Stimulated activated CD4-positive, alpha-beta T cell treated with anti-CD3 and anti-CD28 coated beads, Interleukin-1b, Interleukin-23, amount 100 ng/mL, for 48 hours (primary cell): ENCODE data around the gene CDH18.

Experiments
- DNase-seq: peaks from one replicate; pipeline ENCODE4 v3.0.0-alpha.2; 2020

Gene CDH18

GRCh38 chr5:19987612-19988361, at the start of gene CDH18:
Gene CDH18 (minus strand): TSS chr5:19988200. CDS start chr5:19838986, 149,214 bp downstream.
- DNase-seq: no peak

GRCh38 chr5:20034717-20035116, 46.7 kb upstream of the CDH18 start:
- no peak for DNase-seq

- no peak for DNase-seq
Measured at GRCh38 chr5:20033881-20034280, 45.9 kb upstream of the CDH18 start.

- DNase-seq: no peak
Measured at GRCh38 chr5:20032896-20033295, 44.9 kb upstream of the CDH18 start.

GRCh38 chr5:20030125-20030524, 42.1 kb upstream of the CDH18 start:
- DNase-seq: no peak

- DNase-seq: no peak
Measured at GRCh38 chr5:20029266-20029665, 41.3 kb upstream of the CDH18 start.

GRCh38 chr5:20028506-20028905, 40.5 kb upstream of the CDH18 start:
- no peak for DNase-seq

- no peak for DNase-seq
Measured at GRCh38 chr5:20023686-20024180, 35.7 kb upstream of the CDH18 start.

- no peak for DNase-seq
Measured at GRCh38 chr5:20020247-20020646, 32.2 kb upstream of the CDH18 start.

- no peak for DNase-seq
Measured at GRCh38 chr5:20017021-20017420, 29.0 kb upstream of the CDH18 start.

- no peak for DNase-seq
Measured at GRCh38 chr5:20000416-20000815, 12.4 kb upstream of the CDH18 start.

- no peak for DNase-seq
Measured at GRCh38 chr5:19988457-19988856, 457 bp upstream of the CDH18 start.

GRCh38 chr5:19986806-19987205, 1.2 kb downstream of the CDH18 start:
- no peak for DNase-seq

- DNase-seq: no peak
Measured at GRCh38 chr5:19986031-19986619, 1.9 kb downstream of the CDH18 start.

- DNase-seq: no peak
Measured at GRCh38 chr5:19978476-19978875, 9.5 kb downstream of the CDH18 start.

GRCh38 chr5:19977099-19977498, 10.9 kb downstream of the CDH18 start:
- DNase-seq: no peak

- DNase-seq: no peak
Measured at GRCh38 chr5:19975795-19976194, 12.2 kb downstream of the CDH18 start.

GRCh38 chr5:19960451-19960850, 27.5 kb downstream of the CDH18 start:
- DNase-seq: no peak

- DNase-seq: no peak
Measured at GRCh38 chr5:19959830-19960384, 28.1 kb downstream of the CDH18 start.

- no peak for DNase-seq
Measured at GRCh38 chr5:19950897-19951296, 37.1 kb downstream of the CDH18 start.

GRCh38 chr5:19940192-19940591, 47.8 kb downstream of the CDH18 start:
- no peak for DNase-seq

GRCh38 chr5:19930451-19930850, 57.5 kb downstream of the CDH18 start:
- no peak for DNase-seq

GRCh38 chr5:19928562-19929421, 59.2 kb downstream of the CDH18 start:
- no peak for DNase-seq
